ENCODE data around the gene ITGA4.

Gene ITGA4

GRCh38 chr2:181457121-181457740 lies at the start of gene ITGA4:
TSS of gene ITGA4 (plus strand) at chr2:181457386. CDS start at chr2:181457655, 269 bp downstream.
- TF ChIP-seq CTCF (conservative IDR thresholded peaks at IDR 0.05; ENCODE audit: low read length) (peak; percentile 68), EZH2phosphoT487 (IDR thresholded peaks at IDR 0.05; ENCODE audit: borderline replicate concordance) (no peak)
- Histone ChIP-seq H3K4me1 (ENCODE audit: insufficient read depth, low read length, poor library complexity, severe bottlenecking) (peaks cover 46% of the 10 kb centered on the region), H2AFZ (ENCODE audit: low read length) (no peak within 1 kb of the TSS), H3K9me3 (ENCODE audit: insufficient read depth, low read depth, low read length) (no peaks in the 10 kb centered on the region), H3K9me2 (replicated peaks; ENCODE audit: low read depth, low read length) (no peaks in the 10 kb centered on the region), H3K79me2 (ENCODE audit: insufficient read depth, low read length) (peaks cover 68% of the 10 kb centered on the region), H3K4me2 (ENCODE audit: low read depth, low read length, poor library complexity, severe bottlenecking) (peak within 1 kb of the TSS; percentile 81), H4K20me1 (ENCODE audit: insufficient read depth, low read length, poor library complexity, severe bottlenecking) (peaks cover 8% of the 10 kb centered on the region), H3K9ac (ENCODE audit: low read depth, low read length, poor library complexity, severe bottlenecking) (peak within 1 kb of the TSS; percentile 99), H3K36me3 (ENCODE audit: insufficient read depth, low read length) (peaks cover 38% of the 10 kb centered on the region), H3F3A (ENCODE audit: low read depth) (peaks cover 14% of the 10 kb centered on the region), H3K4me3 (ENCODE audit: low read length, poor library complexity, severe bottlenecking) (peak within 1 kb of the TSS; percentile 87), H3K27me3 (ENCODE audit: insufficient read depth, low read length, poor library complexity, severe bottlenecking) (peaks cover 39% of the 10 kb centered on the region)

GRCh38 chr2:181408861-181409260 lies 48.3 kb upstream of the ITGA4 start:
- Histone ChIP-seq H3K9ac (ENCODE audit: low read depth, low read length, poor library complexity, severe bottlenecking) (no peak overlapping the region), H3K4me2 (ENCODE audit: low read depth, low read length, poor library complexity, severe bottlenecking) (no peak overlapping the region), H3K36me3 (ENCODE audit: insufficient read depth, low read length) (no peaks in the 10 kb centered on the region), H3K9me2 (replicated peaks; ENCODE audit: low read depth, low read length) (no peaks in the 10 kb centered on the region), H2AFZ (ENCODE audit: low read length) (no peak overlapping the region), H3F3A (ENCODE audit: low read depth) (no peaks in the 10 kb centered on the region; the same call in 1 of the 2 replicates), H3K4me3 (ENCODE audit: low read length, poor library complexity, severe bottlenecking) (no peak overlapping the region), H3K79me2 (ENCODE audit: insufficient read depth, low read length) (no peaks in the 10 kb centered on the region), H3K9me3 (ENCODE audit: insufficient read depth, low read depth, low read length) (no peaks in the 10 kb centered on the region; the same call in 1 of the 2 replicates), H4K20me1 (ENCODE audit: insufficient read depth, low read length, poor library complexity, severe bottlenecking) (no peaks in the 10 kb centered on the region), H3K27me3 (ENCODE audit: insufficient read depth, low read length, poor library complexity, severe bottlenecking) (no peaks in the 10 kb centered on the region), H3K4me1 (ENCODE audit: insufficient read depth, low read length, poor library complexity, severe bottlenecking) (peaks cover 34% of the 10 kb centered on the region)
- TF ChIP-seq EZH2phosphoT487 (IDR thresholded peaks at IDR 0.05; ENCODE audit: borderline replicate concordance): no peak
- TF ChIP-seq CTCF (conservative IDR thresholded peaks at IDR 0.05; ENCODE audit: low read length): no peak

- no peaks in the 10 kb centered on the region; the same call in 1 of the 2 replicates for H3F3A ChIP-seq (ENCODE audit: low read depth)
- peaks cover 28% of the 10 kb centered on the region for H3K4me1 ChIP-seq (ENCODE audit: insufficient read depth, low read length, poor library complexity, severe bottlenecking)
- H3K36me3 ChIP-seq (ENCODE audit: insufficient read depth, low read length): no peaks in the 10 kb centered on the region
- no peaks in the 10 kb centered on the region for H3K9me2 ChIP-seq (replicated peaks; ENCODE audit: low read depth, low read length)
- no peaks in the 10 kb centered on the region for H4K20me1 ChIP-seq (ENCODE audit: insufficient read depth, low read length, poor library complexity, severe bottlenecking)
- no peak overlapping the region for H2AFZ ChIP-seq (ENCODE audit: low read length)
- peak overlapping the region; percentile 72 for H3K9ac ChIP-seq (ENCODE audit: low read depth, low read length, poor library complexity, severe bottlenecking)
- H3K79me2 ChIP-seq (ENCODE audit: insufficient read depth, low read length): no peaks in the 10 kb centered on the region
- H3K9me3 ChIP-seq (ENCODE audit: insufficient read depth, low read depth, low read length): peaks cover 6% of the 10 kb centered on the region; the same call in 1 of the 2 replicates
- TF ChIP-seq CTCF (conservative IDR thresholded peaks at IDR 0.05; ENCODE audit: low read length): peak; percentile 20; the same call in 1 of the 2 replicates
- no peak for TF ChIP-seq EZH2phosphoT487 (IDR thresholded peaks at IDR 0.05; ENCODE audit: borderline replicate concordance)
- no peaks in the 10 kb centered on the region for H3K27me3 ChIP-seq (ENCODE audit: insufficient read depth, low read length, poor library complexity, severe bottlenecking)
- peak overlapping the region; percentile 57 for H3K4me3 ChIP-seq (ENCODE audit: low read length, poor library complexity, severe bottlenecking)
- peak overlapping the region; percentile 80 for H3K4me2 ChIP-seq (ENCODE audit: low read depth, low read length, poor library complexity, severe bottlenecking)
These were observed 45.9 kb upstream of the ITGA4 start for GRCh38 chr2:181411105-181411849.
